IgD-negative memory B cell (primary cell): ENCODE measurements around the gene SGCD. TPM values are rescaled to one million over a fixed set of nuclear protein-coding genes. Genes with fewer than 3 reads are reported as not detected.
A peak's percentile ranks its signal among the peaks of the same experiment; 100 is the strongest.

ENCODE experiments used
- H3K27ac Mint-ChIP-seq, 3 donors: one replicate each; pipeline ENCODE4 v1.8.0; 2020 to 2022; ENCODE audit warnings: mild to moderate bottlenecking in 3 of 3, mixed read lengths in 3 of 3, moderate library complexity in 1 of 3
- H3K27me3 Mint-ChIP-seq: one replicate; pipeline ENCODE4 v1.8.0; 2021; ENCODE audit warnings: mixed read lengths
- H3K36me3 Mint-ChIP-seq: one replicate; pipeline ENCODE4 v1.8.0; 2020; ENCODE audit warnings: mild to moderate bottlenecking, mixed read lengths
- H3K4me1 Mint-ChIP-seq, 3 donors: one replicate each; pipeline ENCODE4 v1.8.0; 2020 to 2022; ENCODE audit warnings: mixed read lengths in 3 of 3, mild to moderate bottlenecking in 1 of 3
- H3K4me3 Mint-ChIP-seq, 4 donors: one replicate each; pipeline ENCODE4 v1.8.0; 2020 to 2022; ENCODE audit warnings: mild to moderate bottlenecking in 4 of 4, mixed read lengths in 4 of 4, moderate library complexity in 3 of 4
- H3K9me3 Mint-ChIP-seq, 3 donors: one replicate each; pipeline ENCODE4 v1.8.0; 2020 to 2021; ENCODE audit warnings: mixed read lengths in 3 of 3, mild to moderate bottlenecking in 1 of 3
- polyA plus RNA-seq: library from polyadenylated mRNA; unstranded; fragments of 300-500 nt; fragmentation: Illumina TruSeq; gene quantifications from one replicate; pipeline ENCODE4 v1.2.3, GENCODE V29; 2021

The SGCD gene
- polyA plus RNA-seq, 1 donor from 2014 or later, result not detected

- Mint-ChIP-seq H3K4me1 (peaks cover 5% of the 10 kb centered on the region in 3 donors), H3K27ac (no peak overlapping the region), H3K9me3 (peaks cover 0 to 2% (median 0%) of the 10 kb centered on the region in 3 donors), H3K27me3 (peaks cover 3% of the 10 kb centered on the region), H3K36me3 (no peaks in the 10 kb centered on the region), H3K4me3 (no peak overlapping the region)
Observed at GRCh38 chr5:156380848-156381247, 53.9 kb downstream of the SGCD start.

- Mint-ChIP-seq H3K27me3 (peaks cover 3% of the 10 kb centered on the region), H3K4me3 (no peak overlapping the region), H3K9me3 (peaks cover 0 to 2% (median 0%) of the 10 kb centered on the region in 3 donors), H3K4me1 (no peaks in the 10 kb centered on the region), H3K36me3 (no peaks in the 10 kb centered on the region), H3K27ac (no peak overlapping the region)
Observed at GRCh38 chr5:156383510-156384265, 56.7 kb downstream of the SGCD start.

GRCh38 chr5:156385416-156385815 is 58.5 kb downstream of the SGCD start:
- no peak overlapping the region for H3K4me3 Mint-ChIP-seq
- no peaks in the 10 kb centered on the region for H3K4me1 Mint-ChIP-seq
- no peaks in the 10 kb centered on the region for H3K27me3 Mint-ChIP-seq
- no peak overlapping the region for H3K27ac Mint-ChIP-seq
- H3K9me3 Mint-ChIP-seq, result peaks cover 0 to 2% (median 0%) of the 10 kb centered on the region in 3 donors
- no peaks in the 10 kb centered on the region for H3K36me3 Mint-ChIP-seq

- no peak overlapping the region for H3K4me3 Mint-ChIP-seq
- peaks cover 0 to 2% (median 0%) of the 10 kb centered on the region in 3 donors for H3K9me3 Mint-ChIP-seq
- no peaks in the 10 kb centered on the region for H3K4me1 Mint-ChIP-seq
- H3K36me3 Mint-ChIP-seq, result no peaks in the 10 kb centered on the region
- H3K27me3 Mint-ChIP-seq, result no peaks in the 10 kb centered on the region
- H3K27ac Mint-ChIP-seq, result no peak overlapping the region
Observed at GRCh38 chr5:156386976-156387375, 60.0 kb downstream of the SGCD start.

- H3K36me3 Mint-ChIP-seq, result no peaks in the 10 kb centered on the region
- no peak overlapping the region for H3K4me3 Mint-ChIP-seq
- no peaks in the 10 kb centered on the region for H3K27me3 Mint-ChIP-seq
- H3K9me3 Mint-ChIP-seq, result peaks cover 0 to 2% (median 0%) of the 10 kb centered on the region in 3 donors
- H3K4me1 Mint-ChIP-seq, result no peaks in the 10 kb centered on the region
- no peak overlapping the region for H3K27ac Mint-ChIP-seq
Observed at GRCh38 chr5:156387391-156387790, 60.4 kb downstream of the SGCD start.

- Mint-ChIP-seq H3K9me3 (peaks cover 0 to 2% (median 0%) of the 10 kb centered on the region in 3 donors), H3K4me3 (no peak overlapping the region), H3K36me3 (no peaks in the 10 kb centered on the region), H3K27me3 (no peaks in the 10 kb centered on the region), H3K4me1 (no peaks in the 10 kb centered on the region), H3K27ac (no peak overlapping the region)
Observed at GRCh38 chr5:156388233-156388632, 61.3 kb downstream of the SGCD start.

GRCh38 chr5:156391139-156391538 is 64.2 kb downstream of the SGCD start:
- Mint-ChIP-seq H3K4me1 (no peaks in the 10 kb centered on the region), H3K36me3 (no peaks in the 10 kb centered on the region), H3K9me3 (peaks cover 0 to 1% (median 0%) of the 10 kb centered on the region in 3 donors), H3K27me3 (no peaks in the 10 kb centered on the region), H3K4me3 (no peak overlapping the region), H3K27ac (no peak overlapping the region)

- H3K4me3 Mint-ChIP-seq, result no peak overlapping the region
Observed at GRCh38 chr5:156393980-156394379, 67.0 kb downstream of the SGCD start.

GRCh38 chr5:156394642-156395305 is 67.8 kb downstream of the SGCD start:
- no peaks in the 10 kb centered on the region for H3K4me1 Mint-ChIP-seq
- H3K4me3 Mint-ChIP-seq, result no peak overlapping the region
- peaks cover 0 to 1% (median 0%) of the 10 kb centered on the region in 3 donors for H3K9me3 Mint-ChIP-seq
- no peaks in the 10 kb centered on the region for H3K27me3 Mint-ChIP-seq
- peak overlapping the region in 1 of 3 donors; percentile 62 for H3K27ac Mint-ChIP-seq
- no peaks in the 10 kb centered on the region for H3K36me3 Mint-ChIP-seq

More at GRCh38 chr5:156393980-156394379, 67.0 kb downstream of the SGCD start:
- H3K27me3 Mint-ChIP-seq, result no peaks in the 10 kb centered on the region
- peak overlapping the region in 1 of 3 donors; percentile 17 for H3K27ac Mint-ChIP-seq
- no peaks in the 10 kb centered on the region for H3K4me1 Mint-ChIP-seq
- H3K9me3 Mint-ChIP-seq, result peaks cover 0 to 1% (median 0%) of the 10 kb centered on the region in 3 donors
- H3K36me3 Mint-ChIP-seq, result no peaks in the 10 kb centered on the region

GRCh38 chr5:156395306-156395675 is 68.3 kb downstream of the SGCD start:
- H3K9me3 Mint-ChIP-seq, result peaks cover 0 to 1% (median 0%) of the 10 kb centered on the region in 3 donors
- no peaks in the 10 kb centered on the region for H3K36me3 Mint-ChIP-seq
- no peak overlapping the region for H3K4me3 Mint-ChIP-seq
- peak overlapping the region in 1 of 3 donors; percentile 62 for H3K27ac Mint-ChIP-seq
- no peaks in the 10 kb centered on the region for H3K4me1 Mint-ChIP-seq
- H3K27me3 Mint-ChIP-seq, result no peaks in the 10 kb centered on the region

GRCh38 chr5:156396063-156396829 is 69.3 kb downstream of the SGCD start:
- Mint-ChIP-seq H3K27me3 (no peaks in the 10 kb centered on the region), H3K4me3 (no peak overlapping the region), H3K4me1 (no peaks in the 10 kb centered on the region), H3K36me3 (no peaks in the 10 kb centered on the region), H3K27ac (no peak overlapping the region), H3K9me3 (peaks cover 0 to 1% (median 0%) of the 10 kb centered on the region in 3 donors)

GRCh38 chr5:156396830-156397081 is 69.8 kb downstream of the SGCD start:
- Mint-ChIP-seq H3K27me3 (no peaks in the 10 kb centered on the region), H3K9me3 (peaks cover 0 to 1% (median 0%) of the 10 kb centered on the region in 3 donors), H3K4me1 (peaks cover 1 to 2% (median 1%) of the 10 kb centered on the region in 3 donors), H3K36me3 (no peaks in the 10 kb centered on the region), H3K27ac (no peak overlapping the region), H3K4me3 (no peak overlapping the region)

GRCh38 chr5:156399323-156399722 is 72.4 kb downstream of the SGCD start:
- peaks cover 0 to 1% (median 0%) of the 10 kb centered on the region in 3 donors for H3K9me3 Mint-ChIP-seq
- H3K4me3 Mint-ChIP-seq, result no peak overlapping the region
- peaks cover 16 to 22% (median 17%) of the 10 kb centered on the region in 3 donors for H3K4me1 Mint-ChIP-seq
- no peaks in the 10 kb centered on the region for H3K36me3 Mint-ChIP-seq
- H3K27ac Mint-ChIP-seq, result no peak overlapping the region
- H3K27me3 Mint-ChIP-seq, result no peaks in the 10 kb centered on the region

- no peaks in the 10 kb centered on the region for H3K36me3 Mint-ChIP-seq
Observed at GRCh38 chr5:156400231-156400986, 73.4 kb downstream of the SGCD start.

More at GRCh38 chr5:156400231-156400986, 73.4 kb downstream of the SGCD start:
- Mint-ChIP-seq H3K4me3 (no peak overlapping the region), H3K4me1 (peaks cover 16 to 24% (median 17%) of the 10 kb centered on the region in 3 donors), H3K27me3 (no peaks in the 10 kb centered on the region), H3K27ac (no peak overlapping the region), H3K9me3 (no peaks in the 10 kb centered on the region)
